H1 (cell line): Measurements from ENCODE around the gene MIPOL1. TPM values are rescaled to one million over a fixed set of nuclear protein-coding genes. Genes with fewer than 3 reads are reported as not detected.

Experiments used
- CTCF ChIA-PET: fragments of 300-600 bp; sonication (Branson Sonifier 250); formaldehyde crosslinking; loops from one replicate; lab custom pipeline; 2021; ENCODE audit not compliant: partially characterized antibody; lab: Charles Lee
- POLR2A ChIA-PET: fragments of 300-600 bp; sonication (Branson Sonifier 250); formaldehyde crosslinking; loops from one replicate; lab custom pipeline; 2021; ENCODE audit warnings: inconsistent platforms; ENCODE audit not compliant: partially characterized antibody; lab: Charles Lee
- DNase-seq, 2 experiments: peaks; one replicate each; pipeline versions ENCODE4 v3.0.0 to v3.0.0-alpha.2; 2010 to 2022; ENCODE audit warnings: low spot score in 2 of 2, low read depth in 1 of 2, mixed read lengths in 1 of 2
- FAIRE-seq: peaks from 2 replicates; lab custom pipeline; 2011; peaks lifted over from hg19 to GRCh38; lab: Jason Lieb, UNC
- H2AFZ ChIP-seq: 2 replicates; pipeline ENCODE4 v1.8.1; 2012; ENCODE audit warnings: low read length, inconsistent platforms
- H2AK5ac ChIP-seq: 2 replicates; pipeline ENCODE4 v1.6.1; 2013; ENCODE audit warnings: low read depth, low read length
- H2BK120ac ChIP-seq: replicated peaks from 2 replicates; pipeline ENCODE3; 2013; ENCODE audit warnings: low read depth, low read length, inconsistent platforms
- H2BK12ac ChIP-seq: 2 replicates; pipeline ENCODE4 v1.6.1; 2013; ENCODE audit warnings: low read depth, low read length
- H2BK15ac ChIP-seq: 2 replicates; pipeline ENCODE4 v1.6.1; 2013; ENCODE audit warnings: low read length
- H2BK20ac ChIP-seq: 2 replicates; pipeline ENCODE4 v1.6.1; 2013; ENCODE audit warnings: low read length
- H2BK5ac ChIP-seq: 2 replicates; pipeline ENCODE4 v1.6.1; 2013; ENCODE audit warnings: low read depth, low read length
- H3K14ac ChIP-seq: 2 replicates; pipeline ENCODE4 v1.6.1; 2013; ENCODE audit warnings: inconsistent platforms; ENCODE audit not compliant: insufficient read length
- H3K18ac ChIP-seq: 2 replicates; pipeline ENCODE4 v1.6.1; 2013; ENCODE audit warnings: low read length; ENCODE audit errors: extremely low read depth
- H3K23ac ChIP-seq: 2 replicates; pipeline ENCODE4 v1.6.1; 2013; ENCODE audit warnings: inconsistent platforms; ENCODE audit not compliant: insufficient read length
- H3K23me2 ChIP-seq: 2 replicates; pipeline ENCODE4 v1.6.1; 2013; ENCODE audit warnings: low read depth, low read length
- H3K27ac ChIP-seq: 2 replicates; pipeline ENCODE4 v1.6.1; 2011; ENCODE audit warnings: low read depth, low read length, inconsistent platforms
- H3K27me3 ChIP-seq, 4 experiments: replicated peaks in 1 of 4; 1 replicate in 1 of 4; 2 replicates in 3 of 4; pipeline versions ENCODE4 v1.6.1 to v1.8.1; 2011 to 2013; ENCODE audit warnings: low read length in 3 of 4, mild to moderate bottlenecking in 3 of 4, inconsistent platforms in 2 of 4, mixed read lengths in 2 of 4, moderate library complexity in 1 of 4; ENCODE audit not compliant: control insufficient read depth in 3 of 4, insufficient read depth in 3 of 4; ENCODE audit errors: extremely low read depth in 1 of 4
- H3K36me3 ChIP-seq, 4 experiments: 2 replicates each; pipeline versions ENCODE4 v1.6.1 to v1.8.1; 2011 to 2013; ENCODE audit warnings: mild to moderate bottlenecking in 4 of 4, low read length in 3 of 4, moderate library complexity in 2 of 4, control low read depth in 1 of 4, inconsistent platforms in 1 of 4; ENCODE audit not compliant: insufficient read depth in 4 of 4, control insufficient read depth in 2 of 4
- H3K4ac ChIP-seq: replicated peaks from 2 replicates; pipeline ENCODE3; 2013; ENCODE audit warnings: low read length, low read depth, mixed read lengths, inconsistent platforms; ENCODE audit not compliant: insufficient read length
- H3K4me1 ChIP-seq, 4 experiments: replicated peaks in 1 of 4; 1 replicate in 1 of 4; 2 replicates in 3 of 4; pipeline versions ENCODE4 v1.6.1 to v1.8.1; 2011 to 2013; ENCODE audit warnings: low read length in 3 of 4, inconsistent platforms in 2 of 4, mixed read lengths in 1 of 4; ENCODE audit not compliant: insufficient read depth in 4 of 4, control insufficient read depth in 3 of 4
- H3K4me2 ChIP-seq, 2 experiments: 2 replicates each; pipeline versions ENCODE4 v1.6.1 to v1.8.1; 2011 to 2013; ENCODE audit warnings: low read depth in 2 of 2, low read length in 2 of 2, control low read depth in 1 of 2, inconsistent platforms in 1 of 2, mild to moderate bottlenecking in 1 of 2; ENCODE audit not compliant: insufficient read depth in 1 of 2
- H3K4me3 ChIP-seq, 4 experiments: fragments of 200-600, 300-600 bp in 1 of 4; sonication (generic), shearing (Covaris generic), sonication (Bioruptor Twin) in 1 of 4; 2 replicates each; pipeline versions ENCODE4 v1.5.1 to v1.8.1; 2011 to 2016; ENCODE audit warnings: low read length in 4 of 4, low read depth in 3 of 4, control low read depth in 2 of 4, inconsistent platforms in 2 of 4, mild to moderate bottlenecking in 2 of 4, mixed read lengths in 1 of 4, moderate library complexity in 1 of 4; ENCODE audit not compliant: insufficient read depth in 2 of 4; ENCODE audit errors: extremely low read depth in 1 of 4
- H3K56ac ChIP-seq: replicated peaks from 2 replicates; pipeline ENCODE3; 2013; ENCODE audit warnings: low read depth, mild to moderate bottlenecking, mixed read lengths, low read length, inconsistent platforms; ENCODE audit not compliant: insufficient read length
- H3K79me1 ChIP-seq: 2 replicates; pipeline ENCODE4 v1.6.1; 2013; ENCODE audit warnings: low read depth, low read length, control low read depth
- H3K79me2 ChIP-seq, 2 experiments: 2 replicates each; pipeline versions ENCODE4 v1.6.1 to v1.8.1; 2012 to 2013; ENCODE audit warnings: low read length in 2 of 2, mild to moderate bottlenecking in 2 of 2, inconsistent platforms in 1 of 2; ENCODE audit not compliant: insufficient read depth in 2 of 2, control insufficient read depth in 1 of 2
- H3K9ac ChIP-seq, 4 experiments: replicated peaks in 1 of 4; 1 replicate in 1 of 4; 2 replicates in 3 of 4; pipeline versions ENCODE4 v1.6.1 to v1.8.1; 2011 to 2013; ENCODE audit warnings: low read depth in 3 of 4, low read length in 3 of 4, control low read depth in 2 of 4, mild to moderate bottlenecking in 2 of 4, moderate library complexity in 2 of 4, inconsistent platforms in 1 of 4; ENCODE audit errors: extremely low read depth in 1 of 4
- H3K9me3 ChIP-seq, 2 experiments: 2 replicates each; pipeline versions ENCODE4 v1.6.1 to v1.8.1; 2012 to 2013; ENCODE audit warnings: mild to moderate bottlenecking in 2 of 2, moderate library complexity in 2 of 2, control low read depth in 1 of 2, inconsistent platforms in 1 of 2, low read depth in 1 of 2, low read length in 1 of 2, mixed read lengths in 1 of 2; ENCODE audit not compliant: insufficient read depth in 2 of 2
- H4K20me1 ChIP-seq, 2 experiments: replicated peaks in 1 of 2; 2 replicates each; pipeline versions ENCODE3 to v1.8.1; 2011 to 2013; ENCODE audit warnings: inconsistent platforms in 2 of 2, low read length in 2 of 2, mild to moderate bottlenecking in 1 of 2; ENCODE audit not compliant: insufficient read depth in 2 of 2, control insufficient read depth in 1 of 2
- H4K5ac ChIP-seq: 2 replicates; pipeline ENCODE4 v1.6.1; 2013; ENCODE audit warnings: low read length, low read depth, mixed read lengths, inconsistent platforms; ENCODE audit not compliant: insufficient read length
- H4K8ac ChIP-seq: 2 replicates; pipeline ENCODE4 v1.8.0; 2013; ENCODE audit warnings: mild to moderate bottlenecking, moderate library complexity, low read length, inconsistent platforms; ENCODE audit not compliant: insufficient read depth; ENCODE audit errors: extremely low read depth
- H4K91ac ChIP-seq: replicated peaks from 2 replicates; pipeline ENCODE3; 2013; ENCODE audit warnings: low read length, mixed read lengths, inconsistent platforms; ENCODE audit not compliant: insufficient read length
- ATF3 ChIP-seq: IDR thresholded peaks from 2 replicates; pipeline ENCODE4 v1.6.1; 2011; ENCODE audit warnings: low read depth, mild to moderate bottlenecking, low read length; ENCODE audit not compliant: insufficient read depth
- CEBPB ChIP-seq: IDR thresholded peaks from 2 replicates; pipeline ENCODE4 v1.6.1; 2012; ENCODE audit warnings: low read depth, low read length
- CTCF ChIP-seq, 3 experiments: IDR thresholded peaks; 1 replicate in 2 of 3; 2 replicates in 1 of 3; pipeline versions ENCODE4 v1.5.1 to v1.6.1; 2011; ENCODE audit warnings: low read length in 3 of 3, mild to moderate bottlenecking in 3 of 3, inconsistent platforms in 2 of 3, low read depth in 1 of 3, moderate library complexity in 1 of 3; ENCODE audit not compliant: insufficient read depth in 1 of 3; ENCODE audit errors: control extremely low read depth in 1 of 3
- HDAC2 ChIP-seq, 2 experiments: fragments of 300-600 bp in 1 of 2; sonication (generic) in 1 of 2; IDR thresholded peaks; 2 replicates each; pipeline ENCODE4 v1.6.1; 2011 to 2012; ENCODE audit warnings: low read depth in 2 of 2, low read length in 2 of 2, mild to moderate bottlenecking in 2 of 2, moderate library complexity in 2 of 2, borderline replicate concordance in 1 of 2, inconsistent platforms in 1 of 2
- KDM1A ChIP-seq: fragments of 200-600, 300-600 bp; sonication (generic); IDR thresholded peaks from 2 replicates; pipeline ENCODE4 v1.7.1; 2016; ENCODE audit warnings: mild to moderate bottlenecking, low read length, borderline replicate concordance
- MAX ChIP-seq: IDR thresholded peaks from 2 replicates; pipeline ENCODE4 v1.6.1; 2012; ENCODE audit warnings: inconsistent platforms
- POLR2AphosphoS5 ChIP-seq: IDR thresholded peaks from 2 replicates; pipeline ENCODE4 v1.6.1; 2011; ENCODE audit warnings: low read depth, low read length
- SIRT6 ChIP-seq: IDR thresholded peaks from one replicate; pipeline ENCODE4 v1.7.1; 2012; ENCODE audit warnings: low read length, inconsistent platforms
- SP1 ChIP-seq: IDR thresholded peaks from 2 replicates; pipeline ENCODE4 v1.6.1; 2011; ENCODE audit warnings: low read depth, low read length
- TBP ChIP-seq: IDR thresholded peaks from 2 replicates; pipeline ENCODE4 v1.6.1; 2011; ENCODE audit warnings: low read depth, low read length, improper control_type of control experiment
- TEAD4 ChIP-seq: IDR thresholded peaks from 2 replicates; pipeline ENCODE4 v1.6.1; 2012; ENCODE audit warnings: low read depth, low read length, inconsistent platforms, mixed read lengths
- WGBS, 2 experiments: shearing (Covaris generic) in 1 of 2; methylation state at CpG; one replicate each; pipeline versions ENCODE4 v1.1.6 to v1.1.7; 2013 to 2015; ENCODE audit warnings: low lambda C conversion rate in 2 of 2, mixed read lengths in 2 of 2, inconsistent platforms in 1 of 2, low coverage in 1 of 2, missing lambda C conversion rate in 1 of 2; ENCODE audit not compliant: insufficient replicate concordance in 2 of 2, insufficient coverage in 1 of 2, insufficient read length in 1 of 2; ENCODE audit errors: extremely low coverage in 1 of 2, missing lambda C conversion rate in 1 of 2; 5-methylcytosine and 5-hydroxymethylcytosine counted together
- polyA plus RNA-seq, 7 experiments: library from polyadenylated mRNA; depleted of rRNA in 3 of 7; stranded (reverse) in 5 of 7; unstranded in 2 of 7; fragments of >200 nt in 5 of 7; fragments of 200-250 nt in 2 of 7; gene quantifications; 1 replicate in 5 of 7; 2 replicates in 1 of 7; 4 replicates in 1 of 7; pipeline versions ENCODE4 v1.2.1 to v1.2.3, GENCODE V29; 2011 to 2013; ENCODE audit warnings: missing spikeins in 2 of 7, mixed read lengths in 2 of 7
- total RNA-seq: library from RNA; stranded (reverse); fragmentation: NEBNext Ultra II Directional; extraction: Animal tissue kit (Norgen Biotek cat#: 25700); gene quantifications from 2 replicates; pipeline ENCODE4 v1.2.1, GENCODE V29; 2021

The MIPOL1 gene
- total and polyA plus RNA-seq, 2 of the 8 experiments (the other 6 are each of a cell fraction or from before 2014, with no cell fraction given), result 2.8 to 23.9 TPM

GRCh38 chr14:37566811-37567371 lies 369.2 kb downstream of the MIPOL1 start:
- Histone ChIP-seq H2AFZ (no peak overlapping the region), H3K27ac (no peak overlapping the region), H4K8ac (no peak overlapping the region), H3K14ac (no peak overlapping the region), H3K79me1 (no peaks in the 10 kb centered on the region), H2BK15ac (no peak overlapping the region), H3K27me3 (no peaks in the 10 kb centered on the region), H3K4me2 (peak overlapping the region in 1 of 2 experiments; percentile 14; a peak in 1 of 4 replicates), H3K23ac (no peak overlapping the region), H3K56ac (no peak overlapping the region), H3K23me2 (no peaks in the 10 kb centered on the region), H3K79me2 (no peaks in the 10 kb centered on the region), H3K4me3 (no peak overlapping the region), H4K20me1 (no peaks in the 10 kb centered on the region), H3K9ac (no peak overlapping the region; a peak in 1 of 7 replicates), H2BK20ac (no peak overlapping the region), H3K9me3 (no peaks in the 10 kb centered on the region), H2BK12ac (no peak overlapping the region), H3K4me1 (peaks cover 0 to 1% (median 0%) of the 10 kb centered on the region in 4 experiments; a peak in 1 of 7 replicates), H2BK5ac (no peak overlapping the region), H4K91ac (no peak overlapping the region), H3K36me3 (no peaks in the 10 kb centered on the region), H2BK120ac (no peak overlapping the region), H3K18ac (no peak overlapping the region), H2AK5ac (no peak overlapping the region), H4K5ac (no peak overlapping the region), H3K4ac (no peak overlapping the region)
- CTCF ChIA-PET, result no interaction called here
- POLR2A ChIA-PET, result no interaction called here
- DNase-seq (no peak), FAIRE-seq (no peak)
- WGBS, 2 experiments, result 40% methylated on average over 3 of the region's 3 CpGs; no CpG with 5 or more reads in 1 of the 2 experiments
- TF ChIP-seq TBP (no peak), KDM1A (no peak), ATF3 (no peak), SP1 (no peak), HDAC2 (IDR thresholded peaks at IDR 0.05; ENCODE audit: borderline replicate concordance in 1 of 2, low read depth in 2 of 2, low read length in 2 of 2) (no peak), TEAD4 (no peak), CTCF (IDR thresholded peaks at IDR 0.05; ENCODE audit: control extremely low read depth in 1 of 3, insufficient read depth in 1 of 3, low read depth in 1 of 3, low read length in 3 of 3) (no peak), SIRT6 (no peak), POLR2AphosphoS5 (no peak), MAX (no peak), CEBPB (no peak)
